CD4-positive, alpha-beta memory T cell (primary cell): ENCODE measurements around the gene GSAP. TPM values are rescaled to one million over a fixed set of nuclear protein-coding genes. Genes with fewer than 3 reads are reported as not detected.

Source experiments
- CTCF ChIA-PET: fragments of 350-600 bp; sonication (Branson Sonifier 250); formaldehyde crosslinking; loops from one replicate; lab custom pipeline; 2021; ENCODE audit warnings: inconsistent platforms; ENCODE audit not compliant: partially characterized antibody; lab: Charles Lee
- POLR2A ChIA-PET: fragments of 350-600 bp; sonication (Branson Sonifier 250); formaldehyde crosslinking; loops from one replicate; lab custom pipeline; 2021; ENCODE audit not compliant: partially characterized antibody; lab: Charles Lee
- DNase-seq, 5 donors: peaks; one replicate each; pipeline versions ENCODE4 v3.0.0 to v3.0.0-alpha.2; 2020 to 2022; ENCODE audit warnings: mixed read lengths in 1 of 5
- H3K27ac ChIP-seq: one replicate; pipeline ENCODE4 v1.7.0; 2013; ENCODE audit warnings: low read depth, low read length
- H3K27me3 ChIP-seq: 2 replicates; pipeline ENCODE4 v1.7.0; 2013; ENCODE audit warnings: mild to moderate bottlenecking, low read length, moderate library complexity; ENCODE audit not compliant: insufficient read depth
- H3K36me3 ChIP-seq: 2 replicates; pipeline ENCODE4 v1.7.0; 2013; ENCODE audit warnings: mild to moderate bottlenecking, low read length, moderate library complexity; ENCODE audit not compliant: insufficient read depth
- H3K4me1 ChIP-seq: 2 replicates; pipeline ENCODE4 v1.7.0; 2013; ENCODE audit warnings: mild to moderate bottlenecking, low read length, moderate library complexity; ENCODE audit not compliant: insufficient read depth
- H3K4me3 ChIP-seq, 2 donors: one replicate each; pipeline ENCODE4 v1.7.0; 2013; ENCODE audit warnings: low read length in 2 of 2, mild to moderate bottlenecking in 1 of 2
- H3K9me3 ChIP-seq, 2 donors: one replicate each; pipeline ENCODE4 v1.7.0; 2013; ENCODE audit warnings: low read length in 2 of 2, control low read depth in 1 of 2; ENCODE audit not compliant: control insufficient read depth in 1 of 2
- H3K27ac Mint-ChIP-seq, 7 donors: one replicate each; pipeline ENCODE4 v1.8.0; 2020 to 2021; ENCODE audit warnings: mixed read lengths in 7 of 7, mild to moderate bottlenecking in 6 of 7, inconsistent platforms in 3 of 7, moderate library complexity in 3 of 7
- H3K27me3 Mint-ChIP-seq, 2 donors: one replicate each; pipeline ENCODE4 v1.8.0; 2020 to 2021; ENCODE audit warnings: mixed read lengths in 2 of 2
- H3K36me3 Mint-ChIP-seq, 2 donors: one replicate each; pipeline ENCODE4 v1.8.0; 2020 to 2021; ENCODE audit warnings: mixed read lengths in 2 of 2, inconsistent platforms in 1 of 2, mild to moderate bottlenecking in 1 of 2
- H3K4me1 Mint-ChIP-seq, 4 donors: one replicate each; pipeline ENCODE4 v1.8.0; 2020 to 2021; ENCODE audit warnings: mixed read lengths in 4 of 4, mild to moderate bottlenecking in 1 of 4
- H3K4me3 Mint-ChIP-seq, 8 donors: one replicate each; pipeline ENCODE4 v1.8.0; 2020 to 2021; ENCODE audit warnings: mixed read lengths in 8 of 8, mild to moderate bottlenecking in 7 of 8, moderate library complexity in 6 of 8, inconsistent platforms in 3 of 8
- H3K9me3 Mint-ChIP-seq, 8 donors: one replicate each; pipeline ENCODE4 v1.8.0; 2020 to 2021; ENCODE audit warnings: mixed read lengths in 8 of 8, mild to moderate bottlenecking in 5 of 8, inconsistent platforms in 3 of 8, moderate library complexity in 1 of 8
- intact Hi-C: fragments of 100-400 bp; cut with micrococcal nuclease; formaldehyde crosslinking; loops from one replicate; pipeline ENCODE4 v1.15.1; 2023
- polyA plus RNA-seq, 2 donors: library from polyadenylated mRNA; unstranded; fragments of 300-500 nt; fragmentation: Illumina TruSeq; gene quantifications; one replicate each; pipeline ENCODE4 v1.2.3, GENCODE V29; 2021
- total RNA-seq, 2 experiments: library from RNA; stranded (reverse); gene quantifications; one replicate each; pipeline ENCODE4 v1.2.3, GENCODE V29; 2021

The GSAP gene
- total and polyA plus RNA-seq, 4 experiments from 2014 or later: 9.4 to 22.0 (median 16.5) TPM

DNA sequence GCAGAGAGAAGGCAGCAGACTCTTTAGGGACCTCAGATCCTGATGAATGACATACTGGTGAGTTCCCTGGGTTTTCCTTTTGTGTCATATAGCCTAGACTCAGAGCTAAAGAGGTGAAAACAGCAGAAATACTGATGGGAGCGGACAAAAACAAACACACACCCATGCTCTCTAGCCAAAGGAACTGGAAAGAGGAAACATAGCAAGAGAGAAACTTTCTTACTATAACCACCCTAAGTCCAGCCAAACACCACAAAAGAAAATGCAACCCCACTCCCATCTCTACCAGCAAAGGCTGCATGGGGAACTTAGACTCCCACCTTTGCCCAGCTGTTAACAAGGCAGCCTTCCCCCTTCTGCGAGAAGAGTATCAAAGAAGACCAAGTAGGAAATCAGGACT lies 16.3 kb downstream of the GSAP start:
- H3K4me3 Mint-ChIP-seq: no peak overlapping the region
- H3K27me3 ChIP-seq: no peaks in the 10 kb centered on the region
- DNase-seq: no peak
- H3K36me3 ChIP-seq: no peaks in the 10 kb centered on the region
- no peak overlapping the region for H3K27ac Mint-ChIP-seq
- no peaks in the 10 kb centered on the region for H3K4me1 ChIP-seq
- peaks cover 24 to 41% of the 10 kb centered on the region in 2 donors for H3K36me3 Mint-ChIP-seq
- no peaks in the 10 kb centered on the region for H3K4me1 Mint-ChIP-seq
- POLR2A ChIA-PET: no interaction called here
- no peaks in the 10 kb centered on the region for H3K9me3 Mint-ChIP-seq
- no peaks in the 10 kb centered on the region for H3K27me3 Mint-ChIP-seq
- no peak overlapping the region for H3K4me3 ChIP-seq
- H3K9me3 ChIP-seq: no peaks in the 10 kb centered on the region
- H3K27ac ChIP-seq: no peak overlapping the region
- CTCF ChIA-PET: no interaction called here
- intact Hi-C loops: no loop called here

DNA sequence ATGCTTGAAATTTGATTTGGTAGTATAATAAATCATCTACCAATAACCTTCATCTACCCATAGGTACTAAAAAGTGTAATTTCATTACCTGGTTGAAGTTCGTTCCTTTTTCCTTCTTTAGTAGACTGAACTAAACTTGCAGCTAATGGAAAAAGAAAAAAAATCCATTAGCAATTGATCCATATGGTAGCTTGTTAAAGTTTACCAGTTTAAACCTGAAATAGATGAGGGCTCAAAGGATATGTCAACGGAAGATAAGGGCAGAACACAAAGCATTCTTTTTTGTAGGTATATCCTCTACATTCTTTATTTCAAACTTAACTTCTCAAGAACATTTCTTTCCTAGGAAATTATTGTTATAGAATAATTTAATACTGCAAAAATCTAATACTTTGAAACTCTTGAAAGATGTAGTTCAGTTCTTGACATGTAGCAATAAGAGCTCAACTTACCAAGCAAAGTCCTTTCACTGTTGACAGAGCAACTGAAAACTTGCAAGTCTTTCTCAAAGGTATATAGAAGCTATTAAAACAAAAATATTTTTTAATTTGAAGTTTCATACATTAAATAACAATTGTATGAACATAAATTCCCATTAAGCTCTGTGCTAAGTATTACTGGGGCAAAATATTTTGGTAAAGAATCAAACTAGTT lies 19.1 kb downstream of the GSAP start:
- CTCF ChIA-PET: interaction anchor here (0.7 to 1.4 kb wide), 2 partner anchors 12 to 17 kb away, joined by 3 read pairs; no protein-coding TSS in a partner anchor
- DNase-seq: no peak
- H3K36me3 Mint-ChIP-seq: peaks cover 35 to 50% of the 10 kb centered on the region in 2 donors
- H3K9me3 Mint-ChIP-seq: no peaks in the 10 kb centered on the region
- Histone ChIP-seq H3K27ac (no peak overlapping the region), H3K9me3 (no peaks in the 10 kb centered on the region), H3K36me3 (no peaks in the 10 kb centered on the region), H3K4me1 (peaks cover 9% of the 10 kb centered on the region), H3K4me3 (no peak overlapping the region), H3K27me3 (no peaks in the 10 kb centered on the region)
- no peak overlapping the region for H3K4me3 Mint-ChIP-seq
- no peaks in the 10 kb centered on the region for H3K27me3 Mint-ChIP-seq
- POLR2A ChIA-PET: interaction anchor here (1.2 kb wide), 1 partner anchor 18 kb away, joined by 4 read pairs; no protein-coding TSS in a partner anchor
- intact Hi-C loops: no loop called here
- peaks cover 12 to 18% (median 12%) of the 10 kb centered on the region in 4 donors for H3K4me1 Mint-ChIP-seq
- H3K27ac Mint-ChIP-seq: no peak overlapping the region

DNA sequence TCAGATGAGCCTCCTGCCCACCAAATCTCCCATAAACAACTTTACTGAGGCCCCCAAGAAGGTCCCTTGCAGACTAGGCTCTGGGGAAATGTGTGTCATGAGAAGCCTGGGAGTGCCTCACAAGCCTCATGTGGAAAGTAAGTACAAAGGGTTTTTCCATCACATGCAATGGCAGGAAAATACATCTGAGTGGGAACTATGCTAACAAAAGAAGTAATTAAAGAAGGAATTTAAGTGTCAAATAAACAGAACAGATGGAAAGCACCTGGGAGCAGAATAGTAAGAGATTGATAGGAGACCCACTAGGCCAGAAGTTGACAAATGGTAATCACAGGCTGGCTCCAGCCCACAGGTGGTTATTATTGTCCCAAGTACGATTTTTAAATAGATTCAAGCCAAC lies 20.5 kb downstream of the GSAP start:
- intact Hi-C loops: no loop called here
- DNase-seq: no peak
- no peaks in the 10 kb centered on the region for H3K9me3 Mint-ChIP-seq
- Histone ChIP-seq H3K36me3 (no peaks in the 10 kb centered on the region), H3K4me3 (no peak overlapping the region), H3K4me1 (peaks cover 9% of the 10 kb centered on the region), H3K27me3 (no peaks in the 10 kb centered on the region), H3K27ac (no peak overlapping the region), H3K9me3 (no peaks in the 10 kb centered on the region)
- H3K36me3 Mint-ChIP-seq: peaks cover 33 to 48% of the 10 kb centered on the region in 2 donors
- H3K4me3 Mint-ChIP-seq: no peak overlapping the region
- ChIA-PET CTCF (interaction anchor here (0.7 kb wide), 1 partner anchor 13 kb away, joined by 3 read pairs; no protein-coding TSS in a partner anchor), POLR2A (no interaction called here)
- no peaks in the 10 kb centered on the region for H3K27me3 Mint-ChIP-seq
- H3K4me1 Mint-ChIP-seq: peaks cover 12 to 18% (median 13%) of the 10 kb centered on the region in 4 donors
- H3K27ac Mint-ChIP-seq: no peak overlapping the region

DNA sequence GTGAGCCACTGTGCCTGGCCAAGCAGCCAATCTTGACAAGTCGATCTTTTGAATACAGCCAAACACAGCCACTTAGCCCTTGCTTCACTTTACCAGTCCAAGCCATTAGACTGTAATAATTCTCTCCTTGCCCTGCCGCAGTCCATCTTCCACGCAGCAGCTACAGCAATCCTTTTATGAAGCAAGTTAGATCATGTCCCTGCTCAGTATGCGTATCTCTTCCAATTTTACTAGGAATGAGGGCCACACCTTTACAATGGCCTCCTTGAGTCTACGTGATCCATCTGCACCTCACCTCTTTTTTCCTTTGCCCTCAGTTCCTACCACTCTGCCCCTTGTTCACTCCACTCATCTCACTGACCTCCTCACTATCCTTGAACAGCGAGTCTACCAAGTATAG lies 22.2 kb downstream of the GSAP start:
- Mint-ChIP-seq H3K36me3 (peaks cover 36 to 48% of the 10 kb centered on the region in 2 donors), H3K9me3 (no peaks in the 10 kb centered on the region), H3K4me3 (peak overlapping the region in 1 of 8 donors; percentile 4), H3K27me3 (no peaks in the 10 kb centered on the region), H3K27ac (peak overlapping the region in 2 of 7 donors; percentile 30 to 70), H3K4me1 (peaks cover 12 to 18% (median 13%) of the 10 kb centered on the region in 4 donors)
- Histone ChIP-seq H3K27me3 (no peaks in the 10 kb centered on the region), H3K36me3 (no peaks in the 10 kb centered on the region), H3K4me3 (no peak overlapping the region), H3K27ac (no peak overlapping the region), H3K9me3 (no peaks in the 10 kb centered on the region), H3K4me1 (peaks cover 9% of the 10 kb centered on the region)
- POLR2A ChIA-PET: no interaction called here
- CTCF ChIA-PET: interaction anchor here (0.8 kb wide), 1 partner anchor 19 kb away, joined by 3 read pairs; no protein-coding TSS in a partner anchor
- intact Hi-C loops: no loop called here
- no peak for DNase-seq

DNA sequence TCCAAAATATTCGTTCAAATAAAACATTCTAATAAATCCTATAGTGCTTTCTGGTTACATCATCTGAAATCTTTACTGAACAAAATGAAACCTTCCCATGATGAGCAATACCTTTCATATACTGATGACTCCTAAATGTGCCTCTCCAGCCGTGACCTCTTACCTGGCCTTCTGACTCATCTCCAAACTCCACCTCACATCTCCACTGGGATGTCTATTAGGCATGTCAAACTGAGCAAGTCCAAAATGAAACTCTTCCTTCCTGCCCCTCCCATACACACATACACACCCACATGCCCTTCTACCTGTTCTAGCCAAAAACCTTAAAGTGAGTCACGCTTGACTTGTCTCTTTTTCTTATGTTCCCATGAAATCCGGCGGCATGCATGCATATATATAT lies 22.9 kb downstream of the GSAP start:
- H3K27ac ChIP-seq: no peak overlapping the region
- H3K36me3 ChIP-seq: no peaks in the 10 kb centered on the region
- Mint-ChIP-seq H3K9me3 (peaks cover 0 to 1% (median 0%) of the 10 kb centered on the region in 8 donors), H3K27me3 (no peaks in the 10 kb centered on the region), H3K36me3 (peaks cover 37 to 52% of the 10 kb centered on the region in 2 donors), H3K4me3 (peak overlapping the region in 5 of 8 donors; percentile 1 to 60 (median 13)), H3K27ac (peak overlapping the region in 3 of 7 donors; percentile 1 to 73 (median 58)), H3K4me1 (peaks cover 12 to 18% (median 13%) of the 10 kb centered on the region in 4 donors)
- intact Hi-C loops: no loop called here
- ChIA-PET POLR2A (no interaction called here), CTCF (no interaction called here)
- DNase-seq: peak in 1 of 5 donors; percentile 55
- H3K4me1 ChIP-seq: peaks cover 9% of the 10 kb centered on the region
- no peaks in the 10 kb centered on the region for H3K9me3 ChIP-seq
- no peaks in the 10 kb centered on the region for H3K27me3 ChIP-seq
- no peak overlapping the region for H3K4me3 ChIP-seq

DNA sequence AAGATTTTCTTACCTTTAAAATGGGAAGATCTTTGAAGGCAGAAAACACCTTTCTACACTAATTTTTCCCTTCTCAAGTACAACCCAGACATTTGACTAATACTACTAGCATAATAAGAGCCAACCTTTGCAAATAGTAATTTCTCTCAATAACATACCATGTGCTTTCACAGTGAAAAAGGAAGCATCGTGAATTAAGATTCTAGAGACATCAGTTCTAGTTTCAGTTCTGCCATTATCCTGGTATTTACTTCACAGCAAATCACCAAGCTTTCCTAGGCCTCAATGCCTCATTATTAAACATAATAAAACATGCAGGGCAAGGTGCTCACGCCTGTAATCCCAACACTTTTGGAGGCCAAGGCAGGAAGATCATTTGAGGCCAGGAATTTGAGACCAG lies 24.9 kb downstream of the GSAP start:
- POLR2A ChIA-PET: no interaction called here
- peaks cover 9% of the 10 kb centered on the region for H3K4me1 ChIP-seq
- Mint-ChIP-seq H3K27me3 (no peaks in the 10 kb centered on the region), H3K4me1 (peaks cover 12 to 18% (median 13%) of the 10 kb centered on the region in 4 donors), H3K9me3 (peaks cover 0 to 1% (median 0%) of the 10 kb centered on the region in 8 donors), H3K4me3 (no peak overlapping the region), H3K36me3 (peaks cover 43 to 62% of the 10 kb centered on the region in 2 donors), H3K27ac (no peak overlapping the region)
- H3K27me3 ChIP-seq: no peaks in the 10 kb centered on the region
- CTCF ChIA-PET: interaction anchor here (0.9 kb wide), 1 partner anchor 175 kb away, joined by 5 read pairs; no protein-coding TSS in a partner anchor
- no peaks in the 10 kb centered on the region for H3K36me3 ChIP-seq
- no peak for DNase-seq
- no peak overlapping the region for H3K27ac ChIP-seq
- intact Hi-C loops: no loop called here
- no peak overlapping the region for H3K4me3 ChIP-seq
- H3K9me3 ChIP-seq: no peaks in the 10 kb centered on the region

DNA sequence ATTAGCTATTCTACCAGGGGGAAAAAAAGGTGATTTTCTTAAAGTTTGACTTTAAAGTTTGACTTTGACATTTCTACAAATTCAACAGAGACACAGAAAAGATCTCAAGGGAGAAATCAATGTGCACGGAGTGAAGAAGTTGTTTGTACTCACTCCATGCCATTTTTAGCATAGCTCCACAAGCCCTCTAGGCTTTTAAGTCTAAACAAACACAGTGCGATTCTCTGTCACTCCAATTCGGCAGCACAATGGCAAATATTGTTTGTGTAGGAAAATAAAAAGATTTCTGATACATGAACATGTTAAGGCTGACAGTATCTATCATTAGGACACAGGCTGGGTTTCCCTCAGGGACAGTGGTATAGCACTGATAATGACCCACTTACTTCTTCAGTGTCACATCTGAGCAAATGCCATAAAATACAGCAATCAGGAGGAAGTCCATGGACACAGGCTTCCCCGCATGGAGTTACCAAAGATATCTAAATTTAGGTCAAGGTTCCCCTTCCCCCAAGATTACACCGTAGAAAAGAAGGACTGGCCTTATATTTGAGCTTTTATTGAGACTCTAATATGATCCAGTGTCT lies 28.0 kb downstream of the GSAP start:
- DNase-seq: no peak
- Histone ChIP-seq H3K9me3 (no peaks in the 10 kb centered on the region), H3K27me3 (no peaks in the 10 kb centered on the region), H3K36me3 (no peaks in the 10 kb centered on the region), H3K4me3 (no peak overlapping the region), H3K4me1 (peaks cover 4% of the 10 kb centered on the region), H3K27ac (no peak overlapping the region)
- intact Hi-C loops: no loop called here
- Mint-ChIP-seq H3K4me1 (peaks cover 1 to 6% (median 5%) of the 10 kb centered on the region in 4 donors), H3K36me3 (peaks cover 43 to 61% of the 10 kb centered on the region in 2 donors), H3K27ac (no peak overlapping the region), H3K4me3 (no peak overlapping the region), H3K9me3 (peaks cover 0 to 1% (median 0%) of the 10 kb centered on the region in 8 donors), H3K27me3 (no peaks in the 10 kb centered on the region)
- POLR2A ChIA-PET: no interaction called here
- CTCF ChIA-PET: no interaction called here
